ENCODE data around the gene TBC1D9B.

DNA sequence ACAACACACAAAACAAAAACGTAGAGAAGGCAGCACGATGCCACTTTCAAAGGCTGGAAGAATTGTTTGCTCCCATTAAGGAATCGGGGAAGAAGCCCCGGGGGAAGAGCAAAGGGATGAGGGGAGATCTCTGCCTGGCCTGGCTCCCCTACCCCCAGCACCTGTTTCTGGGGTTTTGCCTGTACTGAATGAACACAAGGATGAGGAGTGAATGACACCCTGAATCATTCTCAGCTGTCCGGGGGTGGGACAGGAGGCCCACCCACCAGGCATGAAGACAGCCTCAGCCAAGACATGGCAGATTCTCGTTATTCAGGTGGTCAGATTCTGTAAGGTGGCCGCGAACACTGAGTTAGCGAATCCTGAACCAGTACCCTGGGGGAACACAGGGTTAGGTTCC lies 7.5 kb downstream of the TBC1D9B start:
- TF ChIP-seq POLR2A (IDR thresholded peaks at IDR 0.05; ENCODE audit: low read depth, low read length) (no peak), POLR2AphosphoS5 (IDR thresholded peaks at IDR 0.05; ENCODE audit: low read depth, low read length) (no peak), SPI1 (IDR thresholded peaks at IDR 0.05; ENCODE audit: low read depth, low read length) (no peak), TAF1 (IDR thresholded peaks at IDR 0.05; ENCODE audit: low read depth, low read length) (no peak)
